Activated T-cell treated with anti-CD3 and anti-CD28 coated beads, Interleukin-2, amount 50 U/mL, for 72 hours (primary cell): ENCODE data around the gene H6PD. TPM values are rescaled to one million over a fixed set of nuclear protein-coding genes. Genes with fewer than 3 reads are reported as not detected.

Source experiments
- ATAC-seq, 2 donors: fragments of 150-1000 bp; cut with Tn5 transposase; replicated peaks in 1 of 2; 2 replicates each; pipeline ENCODE4 v1.10.0; 2021; ENCODE audit warnings: moderate library complexity in 2 of 2, mild to moderate bottlenecking in 1 of 2
- DNase-seq, 2 donors: peaks; one replicate each; pipeline ENCODE4 v3.0.0; 2021 to 2022; ENCODE audit warnings: mixed read lengths in 1 of 2
- H3K27ac Mint-ChIP-seq: one replicate; pipeline ENCODE4 v1.8.0; 2022; ENCODE audit warnings: mild to moderate bottlenecking, moderate library complexity, mixed read lengths
- H3K27me3 Mint-ChIP-seq: one replicate; pipeline ENCODE4 v1.8.0; 2022; ENCODE audit warnings: low read depth, mixed read lengths
- H3K36me3 Mint-ChIP-seq, 2 donors: one replicate each; pipeline ENCODE4 v1.8.0; 2022; ENCODE audit warnings: mixed read lengths in 2 of 2, mild to moderate bottlenecking in 1 of 2; ENCODE audit not compliant: insufficient read depth in 2 of 2
- H3K4me1 Mint-ChIP-seq: one replicate; pipeline ENCODE4 v1.8.0; 2022; ENCODE audit warnings: low read depth, mixed read lengths
- H3K4me3 Mint-ChIP-seq, 2 donors: one replicate each; pipeline ENCODE4 v1.8.0; 2022; ENCODE audit warnings: mild to moderate bottlenecking in 2 of 2, mixed read lengths in 2 of 2, moderate library complexity in 2 of 2
- H3K9me3 Mint-ChIP-seq, 2 donors: one replicate each; pipeline ENCODE4 v1.8.0; 2022; ENCODE audit warnings: mixed read lengths in 2 of 2
- total RNA-seq, 2 donors: library from RNA; stranded (reverse); gene quantifications; one replicate each; pipeline ENCODE4 v1.2.3, GENCODE V29; 2022

The H6PD gene
- total RNA-seq, 2 donors from 2014 or later, result 20.2 to 21.0 TPM

GRCh38 chr1:9260059-9260766, 25.6 kb downstream of the H6PD start:
- no peak overlapping the region for H3K27ac Mint-ChIP-seq

GRCh38 chr1:9261496-9261895, 26.9 kb downstream of the H6PD start:
- Mint-ChIP-seq H3K4me1 (peaks cover 4% of the 10 kb centered on the region), H3K36me3 (peaks cover 19 to 20% of the 10 kb centered on the region in 2 donors), H3K4me3 (no peak overlapping the region), H3K27ac (no peak overlapping the region), H3K27me3 (no peaks in the 10 kb centered on the region), H3K9me3 (peaks cover 15 to 19% of the 10 kb centered on the region in 2 donors)
- ATAC-seq (no peak), DNase-seq (no peak)

More at GRCh38 chr1:9260059-9260766, 25.6 kb downstream of the H6PD start:
- ATAC-seq (no peak), DNase-seq (no peak)
- Mint-ChIP-seq H3K36me3 (peaks cover 19 to 20% of the 10 kb centered on the region in 2 donors), H3K4me1 (peaks cover 4% of the 10 kb centered on the region), H3K4me3 (no peak overlapping the region), H3K9me3 (peaks cover 15 to 19% of the 10 kb centered on the region in 2 donors), H3K27me3 (no peaks in the 10 kb centered on the region)

- H3K27ac Mint-ChIP-seq, result no peak overlapping the region
- peaks cover 11% of the 10 kb centered on the region for H3K4me1 Mint-ChIP-seq
- no peak for ATAC-seq
- no peak for DNase-seq
- H3K36me3 Mint-ChIP-seq, result peaks cover 19 to 20% of the 10 kb centered on the region in 2 donors
- no peaks in the 10 kb centered on the region for H3K27me3 Mint-ChIP-seq
- peaks cover 15 to 19% of the 10 kb centered on the region in 2 donors for H3K9me3 Mint-ChIP-seq
- H3K4me3 Mint-ChIP-seq, result no peak overlapping the region
Observed at GRCh38 chr1:9262096-9262986, 27.8 kb downstream of the H6PD start.

- H3K4me1 Mint-ChIP-seq, result peaks cover 14% of the 10 kb centered on the region
- H3K4me3 Mint-ChIP-seq, result no peak overlapping the region
- H3K9me3 Mint-ChIP-seq, result peaks cover 15 to 16% of the 10 kb centered on the region in 2 donors
- no peak overlapping the region for H3K27ac Mint-ChIP-seq
- H3K27me3 Mint-ChIP-seq, result no peaks in the 10 kb centered on the region
- no peak for ATAC-seq
- peaks cover 18 to 19% of the 10 kb centered on the region in 2 donors for H3K36me3 Mint-ChIP-seq
- no peak for DNase-seq
Observed at GRCh38 chr1:9263276-9263855, 28.8 kb downstream of the H6PD start.

- Mint-ChIP-seq H3K27ac (no peak overlapping the region), H3K27me3 (no peaks in the 10 kb centered on the region), H3K36me3 (peaks cover 14 to 15% of the 10 kb centered on the region in 2 donors), H3K9me3 (peaks cover 11% of the 10 kb centered on the region in 2 donors), H3K4me3 (no peak overlapping the region), H3K4me1 (peaks cover 14% of the 10 kb centered on the region)
- DNase-seq, result no peak
- ATAC-seq, result no peak
Observed at GRCh38 chr1:9263984-9264872, 29.7 kb downstream of the H6PD start.

GRCh38 chr1:9265037-9265436, 30.5 kb downstream of the H6PD start:
- H3K27ac Mint-ChIP-seq, result no peak overlapping the region
- DNase-seq (no peak), ATAC-seq (no peak)
- peaks cover 5 to 7% of the 10 kb centered on the region in 2 donors for H3K36me3 Mint-ChIP-seq
- peaks cover 4 to 6% of the 10 kb centered on the region in 2 donors for H3K9me3 Mint-ChIP-seq
- H3K4me1 Mint-ChIP-seq, result peaks cover 14% of the 10 kb centered on the region
- no peak overlapping the region for H3K4me3 Mint-ChIP-seq
- H3K27me3 Mint-ChIP-seq, result no peaks in the 10 kb centered on the region

GRCh38 chr1:9265968-9266367, 31.4 kb downstream of the H6PD start:
- Mint-ChIP-seq H3K9me3 (no peaks in the 10 kb centered on the region), H3K4me1 (peaks cover 10% of the 10 kb centered on the region), H3K27ac (no peak overlapping the region), H3K36me3 (no peaks in the 10 kb centered on the region), H3K27me3 (no peaks in the 10 kb centered on the region), H3K4me3 (no peak overlapping the region)
- no peak for DNase-seq
- no peak for ATAC-seq

GRCh38 chr1:9267352-9267686, 32.7 kb downstream of the H6PD start:
- Mint-ChIP-seq H3K27me3 (no peaks in the 10 kb centered on the region), H3K36me3 (no peaks in the 10 kb centered on the region), H3K4me3 (no peak overlapping the region), H3K4me1 (peaks cover 10% of the 10 kb centered on the region), H3K27ac (no peak overlapping the region), H3K9me3 (no peaks in the 10 kb centered on the region)
- DNase-seq, result no peak
- peak; percentile 21 to 36 for ATAC-seq

GRCh38 chr1:9267827-9268581, 33.4 kb downstream of the H6PD start:
- Mint-ChIP-seq H3K9me3 (no peaks in the 10 kb centered on the region), H3K27me3 (no peaks in the 10 kb centered on the region), H3K4me1 (peaks cover 10% of the 10 kb centered on the region), H3K27ac (no peak overlapping the region), H3K36me3 (no peaks in the 10 kb centered on the region), H3K4me3 (no peak overlapping the region)
- DNase-seq, result no peak
- no peak for ATAC-seq

GRCh38 chr1:9269078-9269501, 34.5 kb downstream of the H6PD start:
- Mint-ChIP-seq H3K4me3 (no peak overlapping the region), H3K27ac (no peak overlapping the region), H3K27me3 (no peaks in the 10 kb centered on the region), H3K9me3 (no peaks in the 10 kb centered on the region), H3K36me3 (no peaks in the 10 kb centered on the region), H3K4me1 (peaks cover 10% of the 10 kb centered on the region)
- ATAC-seq (no peak), DNase-seq (no peak)

GRCh38 chr1:9269721-9270120, 35.1 kb downstream of the H6PD start:
- H3K9me3 Mint-ChIP-seq, result no peaks in the 10 kb centered on the region
- peaks cover 10% of the 10 kb centered on the region for H3K4me1 Mint-ChIP-seq
- DNase-seq, result no peak
- no peaks in the 10 kb centered on the region for H3K27me3 Mint-ChIP-seq
- no peak overlapping the region for H3K27ac Mint-ChIP-seq
- no peaks in the 10 kb centered on the region for H3K36me3 Mint-ChIP-seq
- no peak for ATAC-seq
- no peak overlapping the region for H3K4me3 Mint-ChIP-seq

- Mint-ChIP-seq H3K27ac (no peak overlapping the region), H3K36me3 (no peaks in the 10 kb centered on the region), H3K4me3 (no peak overlapping the region), H3K27me3 (peaks cover 5% of the 10 kb centered on the region), H3K4me1 (peaks cover 17% of the 10 kb centered on the region), H3K9me3 (no peaks in the 10 kb centered on the region)
- ATAC-seq (no peak), DNase-seq (no peak)
Observed at GRCh38 chr1:9270290-9270883, 35.8 kb downstream of the H6PD start.
